ENCODE measurements around the gene SIK3.

Gene SIK3

GRCh38 chr11:117096201-117096991 is 1.8 kb downstream of the SIK3 start:
- peak overlapping the region; percentile 92 to 96 for H3K27ac ChIP-seq (ENCODE audit: insufficient read depth in 1 of 2, low read depth in 1 of 2, low read length in 2 of 2, poor library complexity in 1 of 2, severe bottlenecking in 2 of 2)
- POLR2A ChIA-PET, result no interaction called here
- CTCF ChIA-PET, result interaction anchor here (0.7 to 1.7 kb wide), 9 partner anchors 19 to 195 kb away, joined by 3 to 6 read pairs (median 3); no protein-coding TSS in a partner anchor
- peak in 2 of 3 donors; percentile 34 to 42 for DNase-seq
- H3K27me3 ChIP-seq (replicated peaks in 2 of 5; ENCODE audit: control insufficient read depth in 4 of 5, insufficient read depth in 5 of 5, low read length in 4 of 5), result no peaks in the 10 kb centered on the region
- H3K4me3 ChIP-seq (ENCODE audit: control insufficient read depth in 1 of 7, extremely low read depth in 1 of 7, insufficient read depth in 4 of 7, low read depth in 2 of 7, low read length in 6 of 7), result peak overlapping the region in 6 of 7 experiments; percentile 80 to 96 (median 92)
- peaks cover 25 to 49% (median 39%) of the 10 kb centered on the region in 4 experiments for H3K4me1 ChIP-seq (ENCODE audit: control extremely low read depth in 1 of 4, control insufficient read depth in 4 of 4, insufficient read depth in 4 of 4, low read length in 3 of 4)
- 14% methylated on average over 3 of the region's 6 CpGs for WGBS (ENCODE audit: insufficient coverage)
- peaks cover 0 to 7% (median 2%) of the 10 kb centered on the region in 4 experiments for H3K36me3 ChIP-seq (ENCODE audit: control insufficient read depth in 4 of 4, insufficient read depth in 4 of 4, low read length in 3 of 4)
- H3K9me3 ChIP-seq (ENCODE audit: control extremely low read depth in 1 of 5, control insufficient read depth in 4 of 5, insufficient read depth in 2 of 5, low read depth in 1 of 5, low read length in 4 of 5), result no peaks in the 10 kb centered on the region

- Histone ChIP-seq H3K4me1 (ENCODE audit: control extremely low read depth in 1 of 4, control insufficient read depth in 4 of 4, insufficient read depth in 4 of 4, low read length in 3 of 4) (peaks cover 25 to 49% (median 39%) of the 10 kb centered on the region in 4 experiments), H3K27me3 (replicated peaks in 2 of 5; ENCODE audit: control insufficient read depth in 4 of 5, insufficient read depth in 5 of 5, low read length in 4 of 5) (no peaks in the 10 kb centered on the region), H3K36me3 (ENCODE audit: control insufficient read depth in 4 of 4, insufficient read depth in 4 of 4, low read length in 3 of 4) (peaks cover 0 to 7% (median 2%) of the 10 kb centered on the region in 4 experiments), H3K27ac (ENCODE audit: insufficient read depth in 1 of 2, low read depth in 1 of 2, low read length in 2 of 2, poor library complexity in 1 of 2, severe bottlenecking in 2 of 2) (peak overlapping the region; percentile 92 to 96), H3K9me3 (ENCODE audit: control extremely low read depth in 1 of 5, control insufficient read depth in 4 of 5, insufficient read depth in 2 of 5, low read depth in 1 of 5, low read length in 4 of 5) (no peaks in the 10 kb centered on the region), H3K4me3 (ENCODE audit: control insufficient read depth in 1 of 7, extremely low read depth in 1 of 7, insufficient read depth in 4 of 7, low read depth in 2 of 7, low read length in 6 of 7) (peak overlapping the region in 6 of 7 experiments; percentile 10 to 96 (median 84))
- ChIA-PET POLR2A (no interaction called here), CTCF (interaction anchor here (0.9 to 1.9 kb wide), 10 partner anchors 11 to 259 kb away, joined by 3 to 11 read pairs (median 4); no protein-coding TSS in a partner anchor)
- peak in 2 of 3 donors; percentile 58 to 75 for DNase-seq
- 3% methylated on average over 5 of the region's 9 CpGs for WGBS (ENCODE audit: insufficient coverage)
These were observed 2.7 kb downstream of the SIK3 start for GRCh38 chr11:117095284-117096161.

DNA sequence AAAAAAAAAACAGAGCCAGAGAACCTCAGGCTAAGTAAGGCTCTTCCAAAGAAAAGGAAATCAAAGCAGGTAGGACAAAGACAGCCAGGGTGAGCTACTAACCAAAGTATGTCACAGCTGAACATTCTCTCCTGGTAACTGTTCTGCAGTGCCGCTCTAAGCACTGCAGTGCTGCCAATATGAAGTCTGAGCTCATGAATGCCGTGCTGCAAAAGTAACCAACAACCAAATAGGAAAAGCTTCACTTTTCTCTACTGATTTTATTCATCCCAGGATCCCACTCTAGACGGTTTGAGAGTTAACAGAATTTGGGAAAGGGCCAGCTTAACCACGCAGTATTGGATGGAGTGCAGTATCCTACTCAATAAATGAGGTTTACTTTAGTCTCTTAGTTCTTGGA is 3.5 kb downstream of the SIK3 start:
- H3K27ac ChIP-seq (ENCODE audit: insufficient read depth in 1 of 2, low read depth in 1 of 2, low read length in 2 of 2, poor library complexity in 1 of 2, severe bottlenecking in 2 of 2), result peak overlapping the region in 1 of 2 experiments; percentile 96
- no peak for DNase-seq
- no peaks in the 10 kb centered on the region for H3K27me3 ChIP-seq (replicated peaks in 2 of 5; ENCODE audit: control insufficient read depth in 4 of 5, insufficient read depth in 5 of 5, low read length in 4 of 5)
- H3K4me1 ChIP-seq (ENCODE audit: control extremely low read depth in 1 of 4, control insufficient read depth in 4 of 4, insufficient read depth in 4 of 4, low read length in 3 of 4), result peaks cover 23 to 52% (median 39%) of the 10 kb centered on the region in 4 experiments
- no peaks in the 10 kb centered on the region for H3K9me3 ChIP-seq (ENCODE audit: control extremely low read depth in 1 of 5, control insufficient read depth in 4 of 5, insufficient read depth in 2 of 5, low read depth in 1 of 5, low read length in 4 of 5)
- H3K36me3 ChIP-seq (ENCODE audit: control insufficient read depth in 4 of 4, insufficient read depth in 4 of 4, low read length in 3 of 4), result peaks cover 0 to 7% (median 2%) of the 10 kb centered on the region in 4 experiments
- peak overlapping the region in 4 of 7 experiments; percentile 43 to 87 (median 68) for H3K4me3 ChIP-seq (ENCODE audit: control insufficient read depth in 1 of 7, extremely low read depth in 1 of 7, insufficient read depth in 4 of 7, low read depth in 2 of 7, low read length in 6 of 7)
- ChIA-PET POLR2A (interaction anchor here (0.6 kb wide), 1 partner anchor 63 kb away, joined by 3 read pairs; no protein-coding TSS in a partner anchor), CTCF (interaction anchor here (0.9 to 1.9 kb wide), 9 partner anchors 11 to 258 kb away, joined by 3 to 11 read pairs (median 4); no protein-coding TSS in a partner anchor)
- WGBS (ENCODE audit: insufficient coverage), result 10% methylated on average over 2 of the region's 4 CpGs

DNA sequence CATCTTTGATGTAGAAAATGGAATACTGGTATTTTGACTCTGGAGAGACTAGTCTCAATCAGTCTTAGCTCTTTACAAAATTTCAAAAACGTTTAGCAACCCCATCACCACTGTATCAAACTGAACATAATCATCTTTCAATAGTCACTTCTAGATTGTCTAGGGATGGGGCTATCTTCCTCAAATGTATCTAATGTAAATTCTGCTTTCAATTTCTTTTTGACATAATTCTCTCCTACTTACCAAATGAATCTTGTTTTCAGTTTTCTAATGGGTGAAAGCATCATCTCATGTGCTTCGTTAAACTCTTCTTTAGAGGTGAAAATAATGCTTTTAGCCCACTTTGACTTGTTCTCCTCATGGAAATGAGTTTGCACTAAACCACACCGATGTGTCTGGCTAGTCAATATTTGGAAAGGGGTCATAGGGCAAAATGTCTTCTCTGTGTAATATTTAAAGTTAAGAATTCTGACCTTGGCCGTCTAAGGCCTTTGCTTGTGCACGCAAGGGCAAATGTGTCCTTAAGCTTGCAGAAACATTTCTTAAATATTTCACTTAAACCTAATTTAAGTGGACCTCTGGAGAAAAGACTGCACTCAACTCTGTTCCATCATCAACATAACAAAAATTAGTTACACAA is 5.2 kb downstream of the SIK3 start:
- no peaks in the 10 kb centered on the region for H3K27me3 ChIP-seq (replicated peaks in 2 of 5; ENCODE audit: control insufficient read depth in 4 of 5, insufficient read depth in 5 of 5, low read length in 4 of 5)
- H3K27ac ChIP-seq (ENCODE audit: insufficient read depth in 1 of 2, low read depth in 1 of 2, low read length in 2 of 2, poor library complexity in 1 of 2, severe bottlenecking in 2 of 2), result peak overlapping the region in 1 of 2 experiments; percentile 23
- POLR2A ChIA-PET, result no interaction called here

GRCh38 chr11:117091753-117092477 is 6.3 kb downstream of the SIK3 start:
- Histone ChIP-seq H3K27ac (ENCODE audit: insufficient read depth in 1 of 2, low read depth in 1 of 2, low read length in 2 of 2, poor library complexity in 1 of 2, severe bottlenecking in 2 of 2) (no peak overlapping the region), H3K27me3 (replicated peaks in 2 of 5; ENCODE audit: control insufficient read depth in 4 of 5, insufficient read depth in 5 of 5, low read length in 4 of 5) (no peaks in the 10 kb centered on the region), H3K9me3 (ENCODE audit: control extremely low read depth in 1 of 5, control insufficient read depth in 4 of 5, insufficient read depth in 2 of 5, low read depth in 1 of 5, low read length in 4 of 5) (no peaks in the 10 kb centered on the region), H3K4me1 (ENCODE audit: control extremely low read depth in 1 of 4, control insufficient read depth in 4 of 4, insufficient read depth in 4 of 4, low read length in 3 of 4) (peaks cover 18 to 51% (median 28%) of the 10 kb centered on the region in 4 experiments), H3K36me3 (ENCODE audit: control insufficient read depth in 4 of 4, insufficient read depth in 4 of 4, low read length in 3 of 4) (peaks cover 0 to 7% (median 2%) of the 10 kb centered on the region in 4 experiments), H3K4me3 (ENCODE audit: control insufficient read depth in 1 of 7, extremely low read depth in 1 of 7, insufficient read depth in 4 of 7, low read depth in 2 of 7, low read length in 6 of 7) (no peak overlapping the region)
- ChIA-PET POLR2A (no interaction called here), CTCF (interaction anchor here (0.8 kb wide), 1 partner anchor 162 kb away, joined by 3 read pairs; no protein-coding TSS in a partner anchor)
- whole genome bisulfite sequencing (ENCODE audit: insufficient coverage), result 100% methylated on average over 1 of the region's 4 CpGs
- DNase-seq, result no peak

More for the DNA sequence above, 5.2 kb downstream of the SIK3 start:
- Histone ChIP-seq H3K9me3 (ENCODE audit: control extremely low read depth in 1 of 5, control insufficient read depth in 4 of 5, insufficient read depth in 2 of 5, low read depth in 1 of 5, low read length in 4 of 5) (no peaks in the 10 kb centered on the region), H3K36me3 (ENCODE audit: control insufficient read depth in 4 of 4, insufficient read depth in 4 of 4, low read length in 3 of 4) (peaks cover 0 to 7% (median 2%) of the 10 kb centered on the region in 4 experiments), H3K4me3 (ENCODE audit: control insufficient read depth in 1 of 7, extremely low read depth in 1 of 7, insufficient read depth in 4 of 7, low read depth in 2 of 7, low read length in 6 of 7) (no peak overlapping the region), H3K4me1 (ENCODE audit: control extremely low read depth in 1 of 4, control insufficient read depth in 4 of 4, insufficient read depth in 4 of 4, low read length in 3 of 4) (peaks cover 21 to 46% (median 31%) of the 10 kb centered on the region in 4 experiments)
- CTCF ChIA-PET, result interaction anchor here (1.2 to 1.9 kb wide), 3 partner anchors 9 to 93 kb away, joined by 3 to 11 read pairs (median 3); no protein-coding TSS in a partner anchor
- no peak for DNase-seq
- no CpG with 5 or more reads among the region's 5 CpGs for WGBS (ENCODE audit: insufficient coverage)

GRCh38 chr11:117090111-117090706 is 8.0 kb downstream of the SIK3 start:
- Histone ChIP-seq H3K9me3 (ENCODE audit: control extremely low read depth in 1 of 5, control insufficient read depth in 4 of 5, insufficient read depth in 2 of 5, low read depth in 1 of 5, low read length in 4 of 5) (no peaks in the 10 kb centered on the region), H3K36me3 (ENCODE audit: control insufficient read depth in 4 of 4, insufficient read depth in 4 of 4, low read length in 3 of 4) (peaks cover 0 to 7% (median 3%) of the 10 kb centered on the region in 4 experiments), H3K27ac (ENCODE audit: insufficient read depth in 1 of 2, low read depth in 1 of 2, low read length in 2 of 2, poor library complexity in 1 of 2, severe bottlenecking in 2 of 2) (no peak overlapping the region), H3K27me3 (replicated peaks in 2 of 5; ENCODE audit: control insufficient read depth in 4 of 5, insufficient read depth in 5 of 5, low read length in 4 of 5) (no peaks in the 10 kb centered on the region), H3K4me3 (ENCODE audit: control insufficient read depth in 1 of 7, extremely low read depth in 1 of 7, insufficient read depth in 4 of 7, low read depth in 2 of 7, low read length in 6 of 7) (no peak overlapping the region), H3K4me1 (ENCODE audit: control extremely low read depth in 1 of 4, control insufficient read depth in 4 of 4, insufficient read depth in 4 of 4, low read length in 3 of 4) (peaks cover 9 to 34% (median 12%) of the 10 kb centered on the region in 4 experiments)
- POLR2A ChIA-PET, result no interaction called here
- 100% methylated on average over 1 of the region's 5 CpGs for WGBS (ENCODE audit: insufficient coverage)
- CTCF ChIA-PET, result interaction anchor here (1.2 to 1.7 kb wide), 4 partner anchors 11 to 163 kb away, joined by 3 to 6 read pairs (median 4); no protein-coding TSS in a partner anchor
- DNase-seq, result no peak
